PFSK-1 (cell line): ENCODE results near the gene BATF3.

Source experiments
- POLR2AphosphoS5 ChIP-seq: IDR thresholded peaks from 2 replicates; pipeline ENCODE4 v1.6.1; 2012; ENCODE audit warnings: low read depth, mild to moderate bottlenecking, control low read depth, low read length, moderate library complexity
- REST ChIP-seq, 2 experiments: IDR thresholded peaks; 2 replicates each; pipeline versions ENCODE4 v1.6.1 to v1.8.0; 2011 to 2012; ENCODE audit warnings: low read depth in 2 of 2, low read length in 2 of 2, control low read depth in 1 of 2, inconsistent platforms in 1 of 2, mild to moderate bottlenecking in 1 of 2, moderate library complexity in 1 of 2; ENCODE audit not compliant: insufficient read depth in 1 of 2

- TF ChIP-seq REST (IDR thresholded peaks at IDR 0.05; ENCODE audit: insufficient read depth in 1 of 2, low read depth in 2 of 2, low read length in 2 of 2) = no peak
- no peak for TF ChIP-seq POLR2AphosphoS5
These were observed 50.6 kb downstream of the BATF3 start for GRCh38 chr1:212649020-212649419.
